ENCODE measurements around the gene MAD1L1.

DNA sequence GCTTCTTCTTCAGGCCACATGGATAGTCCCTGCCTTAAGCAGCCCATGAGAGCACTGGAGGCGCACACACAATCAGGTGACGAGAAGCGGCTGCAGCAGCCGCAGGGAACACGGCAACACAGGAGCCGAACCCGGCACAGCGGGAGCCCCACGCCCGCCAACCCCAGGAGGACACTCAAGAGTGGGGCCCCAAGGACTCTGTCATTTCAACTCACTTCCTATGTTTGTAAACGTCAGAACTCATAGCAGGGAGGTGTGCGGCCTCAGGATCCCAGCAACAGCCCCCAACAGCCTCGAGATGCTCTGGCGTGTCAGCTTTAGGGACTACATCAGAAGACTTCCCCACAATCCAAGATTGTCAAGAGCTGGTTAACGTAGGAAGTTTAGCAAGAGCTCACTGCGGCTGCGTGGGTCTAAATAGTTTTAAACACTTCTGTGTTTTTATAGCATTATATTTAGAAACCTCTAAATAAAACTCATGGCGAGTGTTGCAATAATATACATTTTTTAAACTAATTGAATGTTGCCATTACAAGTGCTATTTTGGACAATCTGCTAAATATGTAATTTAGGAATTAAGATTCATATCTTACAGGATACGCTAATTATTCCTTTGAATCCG is 123.4 kb downstream of the MAD1L1 start:
- TF ChIP-seq, protein P1, sequence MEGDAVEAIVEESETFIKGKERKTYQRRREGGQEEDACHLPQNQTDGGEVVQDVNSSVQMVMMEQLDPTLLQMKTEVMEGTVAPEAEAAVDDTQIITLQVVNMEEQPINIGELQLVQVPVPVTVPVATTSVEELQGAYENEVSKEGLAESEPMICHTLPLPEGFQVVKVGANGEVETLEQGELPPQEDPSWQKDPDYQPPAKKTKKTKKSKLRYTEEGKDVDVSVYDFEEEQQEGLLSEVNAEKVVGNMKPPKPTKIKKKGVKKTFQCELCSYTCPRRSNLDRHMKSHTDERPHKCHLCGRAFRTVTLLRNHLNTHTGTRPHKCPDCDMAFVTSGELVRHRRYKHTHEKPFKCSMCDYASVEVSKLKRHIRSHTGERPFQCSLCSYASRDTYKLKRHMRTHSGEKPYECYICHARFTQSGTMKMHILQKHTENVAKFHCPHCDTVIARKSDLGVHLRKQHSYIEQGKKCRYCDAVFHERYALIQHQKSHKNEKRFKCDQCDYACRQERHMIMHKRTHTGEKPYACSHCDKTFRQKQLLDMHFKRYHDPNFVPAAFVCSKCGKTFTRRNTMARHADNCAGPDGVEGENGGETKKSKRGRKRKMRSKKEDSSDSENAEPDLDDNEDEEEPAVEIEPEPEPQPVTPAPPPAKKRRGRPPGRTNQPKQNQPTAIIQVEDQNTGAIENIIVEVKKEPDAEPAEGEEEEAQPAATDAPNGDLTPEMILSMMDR (IDR thresholded peaks at IDR 0.05; ENCODE audit: borderline replicate concordance, extremely low read depth, low read length, poor library complexity, severe bottlenecking), result no peak
- TF ChIP-seq EZH2 (IDR thresholded peaks at IDR 0.05; ENCODE audit: borderline replicate concordance, low read depth, low read length, severe bottlenecking), result no peak

Measured in DND-41 (cell line).